Upper lobe of right lung (tissue), 1 donor: ENCODE measurements around the gene NCKAP5. TPM values are rescaled to one million over a fixed set of nuclear protein-coding genes. Genes with fewer than 3 reads are reported as not detected.
A peak's percentile ranks its signal among the peaks of the same experiment; 100 is the strongest.

Source experiments
- ATAC-seq: fragments of 200-7000 bp; cut with Tn5 transposase; one replicate; pipeline ENCODE4 v1.9.1; 2020; ENCODE audit warnings: mild to moderate bottlenecking, moderate library complexity
- DNase-seq: peaks from one replicate; pipeline ENCODE4 v3.0.0-alpha.2; 2020
- H3K27ac ChIP-seq: fragments of 200-600 bp; one replicate; pipeline ENCODE4 v1.8.0; 2022
- H3K27me3 ChIP-seq: fragments of 200-600 bp; one replicate; pipeline ENCODE4 v1.8.0; 2022; ENCODE audit warnings: mild to moderate bottlenecking
- H3K36me3 ChIP-seq: fragments of 200-600 bp; one replicate; pipeline ENCODE4 v1.8.0; 2022
- H3K4me1 ChIP-seq: fragments of 200-600 bp; one replicate; pipeline ENCODE4 v1.8.0; 2022
- H3K4me3 ChIP-seq: fragments of 200-600 bp; one replicate; pipeline ENCODE4 v1.8.0; 2022; ENCODE audit warnings: mild to moderate bottlenecking
- H3K9me3 ChIP-seq: fragments of 200-600 bp; one replicate; pipeline ENCODE4 v1.8.0; 2022
- CTCF ChIP-seq: fragments of 200-600 bp; IDR thresholded peaks from one replicate; pipeline ENCODE4 v1.8.0; 2022; ENCODE audit warnings: antibody characterized with exemption
- intact Hi-C: fragments of 100-400 bp; cut with DNase I; formaldehyde crosslinking; loops from one replicate; pipeline ENCODE4 v1.11.0; 2022
- total RNA-seq: library from RNA; stranded (reverse); fragmentation: NEBNext Ultra II Directional; extraction: Animal tissue kit (Norgen Biotek cat#: 25700); gene quantifications from one replicate; pipeline ENCODE4 v1.2.1, GENCODE V29; 2021
- donor health status: DM: no; HTN: yes; CAD: no; lungs with severe emphysema.

Gene NCKAP5
- total RNA-seq, 1 donor from 2014 or later, result 40.8 TPM

DNA sequence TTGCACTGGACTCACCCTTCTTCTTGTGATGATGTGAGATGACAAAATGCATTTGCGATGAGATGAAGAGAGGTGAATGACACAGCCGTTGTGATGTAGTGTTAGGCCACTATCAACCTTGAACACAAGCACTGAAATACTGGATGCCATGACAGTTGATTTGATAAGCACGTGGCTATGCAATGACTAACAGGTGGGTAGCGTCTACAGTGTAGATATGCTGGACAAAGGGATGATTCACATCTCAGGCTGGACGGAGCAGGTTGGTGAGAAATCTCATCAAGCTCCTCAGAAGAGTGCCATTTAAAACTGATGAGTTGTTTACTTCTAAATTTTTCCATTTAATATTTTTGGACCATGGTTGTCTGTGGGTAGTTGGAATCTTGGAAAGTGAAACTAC lies 522.5 kb downstream of the NCKAP5 start:
- Histone ChIP-seq H3K4me1 (no peaks in the 10 kb centered on the region), H3K36me3 (no peaks in the 10 kb centered on the region), H3K27ac (no peak overlapping the region), H3K4me3 (no peak overlapping the region), H3K27me3 (no peaks in the 10 kb centered on the region), H3K9me3 (no peaks in the 10 kb centered on the region)
- intact Hi-C loops, result no loop called here
- TF ChIP-seq CTCF, result no peak
- ATAC-seq, result no peak
- no peak for DNase-seq

DNA sequence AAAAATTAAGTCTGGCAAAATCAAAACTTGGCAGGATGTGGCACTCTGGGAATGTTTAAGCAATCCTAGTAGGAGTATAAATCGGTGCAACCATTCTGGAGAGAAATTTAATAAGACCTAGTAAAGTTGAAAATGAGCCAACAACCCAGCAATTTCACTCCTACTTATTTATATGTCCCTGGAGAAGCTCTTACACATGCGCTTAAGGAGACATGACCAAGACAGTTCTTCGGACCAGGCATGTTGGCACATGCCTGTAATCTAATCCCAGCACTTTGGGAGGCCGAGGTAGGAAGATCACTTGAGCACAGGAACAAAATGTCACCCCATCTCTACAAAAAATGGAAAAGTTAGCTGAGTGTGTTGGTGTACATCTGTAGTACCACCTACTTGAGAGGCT lies 523.7 kb downstream of the NCKAP5 start:
- DNase-seq (no peak), ATAC-seq (no peak)
- no peaks in the 10 kb centered on the region for H3K27me3 ChIP-seq
- no peak overlapping the region for H3K27ac ChIP-seq
- no peaks in the 10 kb centered on the region for H3K36me3 ChIP-seq
- no peak overlapping the region for H3K4me3 ChIP-seq
- no peak for TF ChIP-seq CTCF
- H3K4me1 ChIP-seq, result no peaks in the 10 kb centered on the region
- H3K9me3 ChIP-seq, result no peaks in the 10 kb centered on the region
- intact Hi-C loops, result no loop called here

DNA sequence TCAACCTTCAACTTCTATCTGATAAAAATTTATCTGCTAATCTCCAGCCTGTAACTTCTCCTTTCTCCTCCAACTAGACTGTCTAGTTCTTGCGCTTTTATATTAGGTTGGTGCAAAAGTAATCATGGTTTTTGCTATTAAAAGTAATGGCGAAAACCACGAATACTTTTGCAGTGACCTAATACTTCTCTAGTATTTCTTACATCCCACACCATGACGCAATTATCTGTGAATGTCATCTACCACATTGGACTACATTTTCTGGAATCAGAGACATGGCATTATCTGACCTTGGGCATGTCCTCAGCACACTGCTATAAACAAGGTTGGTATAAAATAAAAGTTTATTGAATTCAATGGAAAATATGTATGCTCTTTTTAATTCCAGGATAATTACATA lies 528.1 kb downstream of the NCKAP5 start:
- H3K36me3 ChIP-seq, result no peaks in the 10 kb centered on the region
- H3K9me3 ChIP-seq, result no peaks in the 10 kb centered on the region
- H3K4me1 ChIP-seq, result no peaks in the 10 kb centered on the region
- H3K27ac ChIP-seq, result no peak overlapping the region
- no peak overlapping the region for H3K4me3 ChIP-seq
- DNase-seq (no peak), ATAC-seq (no peak)
- TF ChIP-seq CTCF, result no peak
- no peaks in the 10 kb centered on the region for H3K27me3 ChIP-seq
- intact Hi-C loops, result no loop called here

- H3K27me3 ChIP-seq, result no peaks in the 10 kb centered on the region
Measured at GRCh38 chr2:133039531-133039930, 528.7 kb downstream of the NCKAP5 start.

GRCh38 chr2:133026536-133027177 lies 541.6 kb downstream of the NCKAP5 start:
- Histone ChIP-seq H3K36me3 (no peaks in the 10 kb centered on the region), H3K4me1 (no peaks in the 10 kb centered on the region), H3K27ac (no peak overlapping the region), H3K9me3 (no peaks in the 10 kb centered on the region), H3K4me3 (no peak overlapping the region), H3K27me3 (no peaks in the 10 kb centered on the region)
- no peak for TF ChIP-seq CTCF
- intact Hi-C loops, result no loop called here
- peak; percentile 10 for ATAC-seq
- no peak for DNase-seq

More at GRCh38 chr2:133039531-133039930, 528.7 kb downstream of the NCKAP5 start:
- no peak for ATAC-seq
- no peaks in the 10 kb centered on the region for H3K4me1 ChIP-seq
- DNase-seq, result no peak
- no peaks in the 10 kb centered on the region for H3K36me3 ChIP-seq
- TF ChIP-seq CTCF, result no peak
- H3K9me3 ChIP-seq, result no peaks in the 10 kb centered on the region
- intact Hi-C loops, result no loop called here
- no peak overlapping the region for H3K4me3 ChIP-seq
- H3K27ac ChIP-seq, result no peak overlapping the region

- Histone ChIP-seq H3K4me3 (no peak overlapping the region), H3K27me3 (no peaks in the 10 kb centered on the region), H3K4me1 (no peaks in the 10 kb centered on the region), H3K9me3 (no peaks in the 10 kb centered on the region), H3K36me3 (no peaks in the 10 kb centered on the region), H3K27ac (no peak overlapping the region)
- TF ChIP-seq CTCF, result no peak
- DNase-seq, result no peak
- intact Hi-C loops, result no loop called here
- ATAC-seq, result no peak
Measured at GRCh38 chr2:133025004-133025403, 543.3 kb downstream of the NCKAP5 start.
